ENCODE results near the gene TSPAN14. TPM values are rescaled to one million over a fixed set of nuclear protein-coding genes. Genes with fewer than 3 reads are reported as not detected.

TSPAN14 gene
- total RNA-seq, 1 experiment from 2014 or later, result 46.9 TPM

- Mint-ChIP-seq H3K36me3 (ENCODE audit: insufficient read depth, unreplicated experiment) (peaks cover 6% of the 10 kb centered on the region), H3K27ac (ENCODE audit: low read depth, unreplicated experiment) (peak overlapping the region; percentile 32), H3K4me3 (ENCODE audit: unreplicated experiment) (peak overlapping the region; percentile 79), H3K4me1 (ENCODE audit: insufficient read depth, unreplicated experiment) (peaks cover 29% of the 10 kb centered on the region), H3K27me3 (ENCODE audit: insufficient read depth, unreplicated experiment) (no peaks in the 10 kb centered on the region), H3K9me3 (ENCODE audit: unreplicated experiment) (no peaks in the 10 kb centered on the region)
- DNase-seq (ENCODE audit: unreplicated experiment), result no peak
- TF ChIP-seq, protein P1, sequence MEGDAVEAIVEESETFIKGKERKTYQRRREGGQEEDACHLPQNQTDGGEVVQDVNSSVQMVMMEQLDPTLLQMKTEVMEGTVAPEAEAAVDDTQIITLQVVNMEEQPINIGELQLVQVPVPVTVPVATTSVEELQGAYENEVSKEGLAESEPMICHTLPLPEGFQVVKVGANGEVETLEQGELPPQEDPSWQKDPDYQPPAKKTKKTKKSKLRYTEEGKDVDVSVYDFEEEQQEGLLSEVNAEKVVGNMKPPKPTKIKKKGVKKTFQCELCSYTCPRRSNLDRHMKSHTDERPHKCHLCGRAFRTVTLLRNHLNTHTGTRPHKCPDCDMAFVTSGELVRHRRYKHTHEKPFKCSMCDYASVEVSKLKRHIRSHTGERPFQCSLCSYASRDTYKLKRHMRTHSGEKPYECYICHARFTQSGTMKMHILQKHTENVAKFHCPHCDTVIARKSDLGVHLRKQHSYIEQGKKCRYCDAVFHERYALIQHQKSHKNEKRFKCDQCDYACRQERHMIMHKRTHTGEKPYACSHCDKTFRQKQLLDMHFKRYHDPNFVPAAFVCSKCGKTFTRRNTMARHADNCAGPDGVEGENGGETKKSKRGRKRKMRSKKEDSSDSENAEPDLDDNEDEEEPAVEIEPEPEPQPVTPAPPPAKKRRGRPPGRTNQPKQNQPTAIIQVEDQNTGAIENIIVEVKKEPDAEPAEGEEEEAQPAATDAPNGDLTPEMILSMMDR (IDR thresholded peaks at IDR 0.05; ENCODE audit: unreplicated experiment), result no peak
- intact Hi-C loops (cut with micrococcal nuclease), result loop anchor here (1.0 to 2.0 kb wide), 2 partner anchors 18 to 51 kb away; no protein-coding TSS in a partner anchor
- CTCF ChIA-PET, result interaction anchor here (33.7 kb wide), 1 partner anchor 51 kb away, joined by 923 read pairs; no protein-coding TSS in a partner anchor
- POLR2A ChIA-PET, result interaction anchor here (0.6 to 12.8 kb wide), 4 partner anchors 15 to 123 kb away, joined by 3 to 225 read pairs (median 94); no protein-coding TSS in a partner anchor
- BruUV-seq (replicated peaks), result no TSS peak
These were observed 677 bp downstream of the TSPAN14 start for GRCh38 chr10:80454513-80455460.

DNA sequence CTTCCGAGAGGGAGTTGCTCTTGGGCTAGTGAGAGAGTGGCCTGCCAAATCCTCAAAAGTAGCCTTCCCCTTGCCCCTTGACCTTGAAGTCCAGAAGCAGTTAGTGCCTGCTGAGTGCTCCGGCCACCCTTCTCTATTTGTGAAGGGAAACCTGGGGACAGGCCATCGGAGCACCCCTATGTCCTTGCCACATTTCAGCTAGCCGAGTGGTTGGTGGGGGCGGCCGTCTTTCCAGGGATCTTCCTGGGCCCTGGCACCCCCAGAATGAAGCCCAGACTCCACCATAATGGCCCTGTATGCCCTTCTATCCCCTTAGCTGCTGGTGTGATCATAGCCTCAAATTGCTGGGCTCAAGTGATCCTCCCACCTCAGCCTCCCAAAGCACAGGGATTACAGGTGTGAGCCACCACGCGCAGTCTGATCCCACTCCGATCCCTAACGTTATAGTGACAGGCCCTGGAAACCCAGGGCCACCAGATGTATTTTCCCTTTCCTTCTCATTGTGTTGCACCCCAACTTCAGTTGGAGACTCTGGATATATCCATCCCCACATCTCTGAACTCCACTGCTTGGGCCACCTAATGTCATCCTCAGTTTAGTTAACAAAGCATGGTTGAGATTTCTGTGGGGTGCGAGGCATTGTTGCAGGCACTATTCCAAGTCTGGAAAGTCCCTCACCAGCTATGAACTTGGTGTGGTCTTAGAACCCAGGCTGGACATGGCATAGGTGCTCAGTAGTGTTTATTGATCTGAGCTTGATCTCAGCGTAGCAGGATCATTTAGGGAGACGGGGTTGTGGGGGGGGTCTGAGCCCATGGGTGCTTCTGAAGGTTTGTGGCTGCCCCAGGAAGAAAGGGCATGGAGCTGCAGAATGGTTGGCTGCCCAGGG lies 1.6 kb downstream of the TSPAN14 start:
- TSS peak; percentile 52 for BruUV-seq (replicated peaks)
- TF ChIP-seq, protein P1 (IDR thresholded peaks at IDR 0.05; ENCODE audit: unreplicated experiment), result no peak
- DNase-seq (ENCODE audit: unreplicated experiment), result no peak
- H3K4me1 Mint-ChIP-seq (ENCODE audit: insufficient read depth, unreplicated experiment), result peaks cover 38% of the 10 kb centered on the region
- ChIA-PET CTCF (interaction anchor here (0.6 to 33.7 kb wide), 7 partner anchors 12 to 81 kb away, joined by 3 to 923 read pairs (median 5); partner anchors contain the start of gene PRXL2A), POLR2A (interaction anchor here (0.6 to 12.8 kb wide), 8 partner anchors 14 to 563 kb away, joined by 3 to 225 read pairs (median 5); no protein-coding TSS in a partner anchor)
- no peaks in the 10 kb centered on the region for H3K27me3 Mint-ChIP-seq (ENCODE audit: insufficient read depth, unreplicated experiment)
- no peaks in the 10 kb centered on the region for H3K9me3 Mint-ChIP-seq (ENCODE audit: unreplicated experiment)
- H3K4me3 Mint-ChIP-seq (ENCODE audit: unreplicated experiment), result peak overlapping the region; percentile 79
- H3K27ac Mint-ChIP-seq (ENCODE audit: low read depth, unreplicated experiment), result peak overlapping the region; percentile 32
- peaks cover 6% of the 10 kb centered on the region for H3K36me3 Mint-ChIP-seq (ENCODE audit: insufficient read depth, unreplicated experiment)
- intact Hi-C loops (cut with micrococcal nuclease), result loop anchor here (2.0 kb wide), 1 partner anchor 17 kb away; no protein-coding TSS in a partner anchor

DNA sequence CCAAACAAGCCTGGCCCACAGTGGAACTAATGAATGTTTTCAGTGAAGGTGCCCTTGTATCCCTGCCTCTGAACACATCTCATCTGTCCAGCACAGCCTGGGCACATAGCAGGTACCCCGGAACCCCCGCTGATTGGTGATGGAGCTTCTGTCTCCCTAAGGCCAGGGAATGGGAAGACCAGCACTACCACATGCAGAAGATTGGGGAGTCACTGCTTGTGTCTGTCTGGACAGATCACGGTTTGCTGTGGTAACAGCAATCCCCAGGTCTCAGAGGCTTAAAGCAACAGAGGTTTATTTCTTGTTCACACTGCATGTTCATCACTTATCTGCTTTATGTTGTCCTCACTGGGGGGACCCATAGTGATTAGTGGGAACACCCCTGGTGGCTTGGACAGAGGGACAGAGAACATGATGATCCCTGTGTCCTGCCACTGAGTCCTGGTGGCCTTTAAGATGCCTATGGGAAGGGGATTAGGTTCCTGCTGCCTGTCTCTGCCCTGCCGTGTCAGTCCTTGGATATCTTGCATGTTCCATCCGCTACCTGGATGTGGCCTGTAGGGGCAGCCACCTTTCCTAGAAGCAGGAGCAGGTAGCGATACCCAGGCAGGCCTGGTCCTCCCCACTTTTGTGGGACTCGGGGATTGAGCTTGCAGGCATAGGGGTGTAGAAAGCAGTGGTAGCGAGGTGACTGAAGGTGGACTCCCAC lies 3.6 kb downstream of the TSPAN14 start:
- Mint-ChIP-seq H3K36me3 (ENCODE audit: insufficient read depth, unreplicated experiment) (peaks cover 6% of the 10 kb centered on the region), H3K27ac (ENCODE audit: low read depth, unreplicated experiment) (peak overlapping the region; percentile 89), H3K9me3 (ENCODE audit: unreplicated experiment) (no peaks in the 10 kb centered on the region), H3K27me3 (ENCODE audit: insufficient read depth, unreplicated experiment) (no peaks in the 10 kb centered on the region), H3K4me1 (ENCODE audit: insufficient read depth, unreplicated experiment) (peaks cover 55% of the 10 kb centered on the region), H3K4me3 (ENCODE audit: unreplicated experiment) (no peak overlapping the region)
- no TSS peak for BruUV-seq (replicated peaks)
- ChIA-PET POLR2A (interaction anchor here (0.7 to 12.8 kb wide), 3 partner anchors 12 to 52 kb away, joined by 3 to 225 read pairs (median 174); no protein-coding TSS in a partner anchor), CTCF (interaction anchor here (1.0 to 33.7 kb wide), 3 partner anchors 13 to 48 kb away, joined by 5 to 923 read pairs (median 20); no protein-coding TSS in a partner anchor)
- TF ChIP-seq, protein P1 (IDR thresholded peaks at IDR 0.05; ENCODE audit: unreplicated experiment), result no peak
- no peak for DNase-seq (ENCODE audit: unreplicated experiment)
- intact Hi-C loops (cut with micrococcal nuclease), result no loop called here
